Gastrocnemius medialis (tissue), 4 donors: Measurements from ENCODE around the gene CUL2.

Experiments used
- POLR2A ChIP-seq, 2 donors: fragments of 450-650 bp; IDR thresholded peaks; one replicate each; pipeline ENCODE4 v1.6.1; 2017; ENCODE audit warnings: antibody characterized with exemption in 2 of 2, mild to moderate bottlenecking in 2 of 2, moderate library complexity in 2 of 2
- TF ChIP-seq, protein P1 (sequence below), 5 experiments: fragments of 450-650 bp in 3 of 5; fragments of 200-600 bp in 2 of 5; sonication (generic) in 2 of 5; IDR thresholded peaks in 4 of 5; conservative IDR thresholded peaks in 1 of 5; 1 replicate in 4 of 5; 2 replicates in 1 of 5; pipeline ENCODE4 v1.5.1; 2016 to 2019; ENCODE audit warnings: antibody characterized with exemption in 5 of 5, mild to moderate bottlenecking in 3 of 5, moderate library complexity in 3 of 5

DNA sequence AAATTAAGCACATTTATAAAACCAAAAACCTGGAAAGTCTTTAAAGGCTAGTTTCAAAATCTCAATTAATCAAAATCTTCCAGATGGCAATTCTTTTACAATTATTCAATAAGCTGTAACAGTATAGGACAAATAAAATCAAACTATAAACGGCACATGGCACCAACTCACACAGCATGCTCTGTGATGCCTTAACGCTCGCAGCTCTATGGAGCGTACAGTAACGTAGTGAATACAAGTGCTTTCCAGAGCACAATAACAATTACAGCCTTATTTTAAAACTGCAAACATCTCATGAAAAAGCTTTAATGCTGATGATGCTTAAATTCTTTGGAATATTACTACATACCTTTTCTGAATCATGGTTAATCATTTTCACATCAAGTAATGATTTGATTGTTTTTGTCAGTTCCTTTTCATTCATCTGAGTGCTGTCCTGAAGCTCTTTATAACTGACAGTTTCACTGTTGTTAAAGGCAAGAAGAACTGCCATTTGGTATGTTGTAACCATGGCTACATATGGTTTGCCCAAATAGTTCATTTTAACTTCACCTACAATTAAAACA, 74.2 kb downstream of the CUL2 start:
- TF ChIP-seq, protein P1, sequence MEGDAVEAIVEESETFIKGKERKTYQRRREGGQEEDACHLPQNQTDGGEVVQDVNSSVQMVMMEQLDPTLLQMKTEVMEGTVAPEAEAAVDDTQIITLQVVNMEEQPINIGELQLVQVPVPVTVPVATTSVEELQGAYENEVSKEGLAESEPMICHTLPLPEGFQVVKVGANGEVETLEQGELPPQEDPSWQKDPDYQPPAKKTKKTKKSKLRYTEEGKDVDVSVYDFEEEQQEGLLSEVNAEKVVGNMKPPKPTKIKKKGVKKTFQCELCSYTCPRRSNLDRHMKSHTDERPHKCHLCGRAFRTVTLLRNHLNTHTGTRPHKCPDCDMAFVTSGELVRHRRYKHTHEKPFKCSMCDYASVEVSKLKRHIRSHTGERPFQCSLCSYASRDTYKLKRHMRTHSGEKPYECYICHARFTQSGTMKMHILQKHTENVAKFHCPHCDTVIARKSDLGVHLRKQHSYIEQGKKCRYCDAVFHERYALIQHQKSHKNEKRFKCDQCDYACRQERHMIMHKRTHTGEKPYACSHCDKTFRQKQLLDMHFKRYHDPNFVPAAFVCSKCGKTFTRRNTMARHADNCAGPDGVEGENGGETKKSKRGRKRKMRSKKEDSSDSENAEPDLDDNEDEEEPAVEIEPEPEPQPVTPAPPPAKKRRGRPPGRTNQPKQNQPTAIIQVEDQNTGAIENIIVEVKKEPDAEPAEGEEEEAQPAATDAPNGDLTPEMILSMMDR (IDR thresholded peaks at IDR 0.05 in 4 of 5, conservative IDR thresholded peaks at IDR 0.05 in 1 of 5) = no peak
- no peak for TF ChIP-seq POLR2A (IDR thresholded peaks at IDR 0.05)
